Measurements from ENCODE around the gene AP1G1.
"Not testable (repeated sequence)": the region's sequence is repeated elsewhere in the genome, so short reads cannot be mapped to it uniquely, and the experiment has no call there.

The AP1G1 gene

DNA sequence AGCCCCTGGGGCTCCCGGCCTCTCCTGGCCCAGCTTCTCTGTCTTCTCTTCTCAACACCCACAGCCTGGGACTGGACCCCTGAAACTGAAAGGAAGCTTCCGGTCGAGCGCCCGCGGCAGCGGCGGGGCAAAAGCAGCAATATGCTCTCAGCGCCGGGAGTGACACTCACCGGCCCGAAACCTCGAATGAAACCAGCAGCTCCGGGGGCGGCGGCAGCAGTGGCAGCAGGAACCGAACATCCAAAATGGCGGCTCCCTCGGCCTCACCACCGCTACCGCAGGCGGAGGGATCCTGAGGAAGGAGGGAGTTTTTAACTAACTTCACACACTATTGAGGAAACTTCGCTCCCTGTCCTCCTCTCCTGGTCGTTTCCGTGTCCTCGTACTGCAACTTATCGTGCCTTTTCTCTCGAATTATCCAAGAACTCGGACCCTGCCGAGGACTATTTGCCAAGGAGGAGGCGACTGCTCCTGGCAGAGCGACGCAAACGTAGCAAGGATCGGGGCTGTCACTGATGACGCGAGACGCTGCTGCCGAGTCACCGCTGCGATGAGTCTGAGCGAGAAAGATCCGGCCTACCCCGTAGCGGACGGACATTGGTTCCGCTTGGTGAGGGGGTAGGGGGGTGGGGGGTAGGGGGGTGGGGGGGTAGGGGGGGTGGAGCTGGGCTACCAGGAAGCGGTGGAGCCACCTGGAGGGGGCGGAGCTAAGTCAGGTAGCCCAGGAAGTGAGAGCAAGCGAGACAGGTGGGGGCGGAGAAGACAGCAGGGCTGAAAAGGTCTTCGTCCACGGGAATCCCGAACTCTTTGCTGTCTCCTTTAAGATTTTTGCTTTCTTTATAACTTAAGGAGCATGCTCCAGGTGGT, at the start of gene AP1G1:
Gene AP1G1, minus strand, starts transcription at position 242 of the 867 bp plus-strand sequence. CDS start 19,355 bp downstream, outside the sequence.
- DNase-seq, result peak; percentile 64 to 82

DNA sequence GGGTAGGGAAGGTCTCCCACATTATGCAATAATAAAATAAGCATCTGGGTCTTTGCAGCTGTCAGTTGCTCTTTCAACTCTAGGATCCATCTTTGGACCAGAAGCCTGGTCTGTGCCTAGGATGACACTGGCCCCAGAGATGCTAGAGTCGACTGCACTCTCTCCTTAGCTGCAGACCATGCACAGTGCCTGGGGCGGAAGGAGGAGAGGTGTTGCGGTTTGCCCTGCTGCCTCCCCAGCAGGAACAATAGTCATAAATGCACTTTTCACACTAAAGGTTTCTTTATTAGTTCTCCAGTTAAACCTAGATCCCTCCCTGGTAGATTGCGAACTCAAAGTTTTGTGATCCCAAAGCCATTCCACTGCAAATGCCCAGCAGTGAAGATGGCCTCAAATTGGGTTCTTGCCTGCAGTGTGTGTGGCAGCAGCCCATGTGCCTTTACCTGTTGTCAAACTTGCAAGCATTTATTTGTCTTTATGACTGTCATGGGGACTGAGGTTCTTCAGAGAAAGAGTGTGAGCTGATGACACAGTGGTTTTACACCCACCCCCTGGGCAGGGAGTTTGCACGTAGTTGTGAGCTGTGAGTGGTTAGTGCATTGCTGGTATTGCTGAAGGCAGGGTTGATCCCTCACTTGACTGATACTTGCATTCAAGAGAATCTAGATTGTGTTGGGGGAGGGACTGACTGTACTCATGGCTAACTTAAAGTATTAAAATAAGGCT, 47.5 kb upstream of the AP1G1 start:
- no peak for DNase-seq

DNA sequence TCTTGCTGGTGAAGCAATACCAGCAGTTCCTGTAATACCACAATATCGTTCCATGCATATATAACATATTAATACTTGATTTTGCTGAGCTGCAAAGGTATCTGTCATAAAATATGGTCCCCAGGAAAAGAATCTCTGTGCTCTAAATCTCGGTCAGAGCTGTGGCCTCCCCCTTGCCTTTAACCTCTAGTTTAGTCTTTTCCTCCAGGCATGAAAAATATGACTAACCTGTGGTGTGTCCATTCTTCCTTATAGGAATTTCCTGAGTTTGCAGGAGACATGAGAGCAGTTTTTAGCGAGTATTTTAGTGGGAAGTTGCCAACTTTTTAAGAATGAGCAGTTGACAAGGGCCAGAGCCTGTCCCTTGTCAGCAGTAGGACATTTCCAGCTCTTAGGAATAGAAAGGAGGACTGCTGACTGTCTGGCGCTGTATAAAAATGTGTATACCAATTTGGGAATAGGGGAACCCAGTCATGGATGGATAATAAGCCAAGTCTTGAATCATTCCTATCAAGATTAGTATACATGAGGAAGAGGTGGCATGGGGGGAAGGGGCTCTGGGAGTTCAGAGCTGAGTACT, 45.8 kb upstream of the AP1G1 start:
- DNase-seq, result no peak

DNA sequence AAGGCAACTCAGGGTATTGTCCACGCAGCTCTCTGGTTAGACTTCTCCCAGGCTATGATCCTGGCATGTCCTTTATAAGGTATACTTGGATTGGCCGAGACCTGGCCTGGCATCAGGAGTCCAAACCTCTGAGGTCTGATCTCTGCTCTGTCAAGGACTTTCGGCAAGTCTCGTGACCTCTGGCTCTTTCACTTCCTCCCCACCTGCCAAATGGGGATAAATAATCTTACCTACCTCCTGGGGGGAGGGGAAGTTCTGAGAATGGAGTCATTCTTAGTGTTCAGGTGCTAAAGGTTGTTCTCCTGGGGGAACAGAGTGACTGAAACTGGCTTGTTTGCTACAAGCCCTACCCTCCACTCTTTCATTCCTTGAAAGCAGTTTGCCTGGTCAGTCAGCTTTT, 44.8 kb upstream of the AP1G1 start:
- no peak for DNase-seq

DNA sequence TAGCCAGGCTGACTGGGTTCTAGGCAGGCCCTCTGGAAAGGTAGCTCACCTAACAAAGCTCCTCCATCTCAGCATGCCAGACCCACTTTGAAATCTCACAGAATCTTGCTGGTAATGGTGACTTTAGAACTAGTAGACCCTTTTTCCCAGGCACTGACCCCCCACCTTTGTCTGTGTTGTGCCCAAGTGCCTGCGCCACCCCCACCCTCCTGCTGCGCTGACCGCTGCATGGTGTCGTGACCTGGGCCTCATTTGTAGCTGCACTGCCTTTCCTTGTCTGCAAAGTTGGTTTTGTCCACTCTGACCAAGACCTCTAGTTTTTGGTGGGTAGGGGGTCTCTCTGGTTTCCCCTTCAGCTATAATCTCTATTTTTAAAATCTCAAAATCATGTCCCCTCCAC, 43.9 kb upstream of the AP1G1 start:
- DNase-seq, result no peak

DNA sequence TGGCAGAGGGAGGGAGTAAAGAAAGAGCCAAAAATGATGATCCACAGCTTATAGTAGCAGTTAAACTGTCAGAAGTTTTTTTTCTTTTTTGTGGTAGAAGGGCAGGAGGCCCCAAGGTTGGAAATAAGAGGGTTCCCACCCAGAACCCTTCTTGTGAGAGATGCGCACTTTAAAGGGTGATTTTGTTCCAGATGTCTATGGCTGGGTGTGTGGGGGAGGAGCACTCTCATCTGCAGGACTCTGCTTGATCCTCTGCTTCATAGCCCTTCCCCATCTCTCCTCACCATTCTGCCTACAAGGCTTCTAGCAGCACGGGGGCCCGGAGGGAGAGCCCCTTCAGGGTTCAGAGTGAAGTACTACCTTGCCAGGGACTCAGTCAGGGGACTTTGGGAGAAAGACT, 43.5 kb upstream of the AP1G1 start:
- DNase-seq, result no peak

DNA sequence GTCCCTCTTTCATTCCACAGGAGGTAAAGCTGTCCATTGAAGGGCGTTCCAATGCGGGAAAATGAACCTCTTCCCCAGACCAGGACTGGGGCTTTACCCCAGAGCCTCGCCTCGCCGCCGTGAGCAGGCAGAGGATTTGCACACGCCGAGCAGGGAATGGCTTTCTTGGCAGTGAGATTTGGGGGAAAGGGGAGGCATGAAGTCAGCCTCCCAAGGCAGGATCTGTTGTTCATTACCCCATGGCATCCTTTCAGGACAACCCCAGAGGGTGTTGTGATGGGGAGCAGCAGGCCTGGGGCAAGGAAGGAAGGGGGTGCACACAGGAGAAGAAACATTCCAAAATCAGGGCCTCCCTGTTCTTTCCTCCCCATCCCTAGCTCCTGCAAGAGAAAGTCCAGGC, 43.1 kb upstream of the AP1G1 start:
- DNase-seq, result no peak

DNA sequence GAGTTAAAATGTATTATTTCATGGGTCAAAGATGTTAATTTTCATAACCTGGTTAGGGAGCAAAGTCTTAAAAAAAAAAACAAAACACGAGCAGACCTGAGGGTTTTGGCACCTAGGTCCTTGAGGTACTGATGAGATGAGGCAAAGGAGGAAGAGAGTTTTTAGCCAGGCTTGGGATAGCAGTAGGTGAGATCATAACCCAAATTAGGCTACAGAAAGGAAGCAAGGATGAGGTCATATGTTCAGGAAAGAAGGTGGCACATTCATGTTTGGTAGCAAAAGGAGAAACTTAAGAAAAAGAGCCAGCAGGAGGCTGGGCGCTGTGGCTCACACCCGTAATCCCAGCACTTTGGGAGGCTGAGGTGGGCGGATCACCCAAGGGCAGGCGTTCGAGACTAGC, 40.0 kb upstream of the AP1G1 start:
- DNase-seq, result no peak

DNA sequence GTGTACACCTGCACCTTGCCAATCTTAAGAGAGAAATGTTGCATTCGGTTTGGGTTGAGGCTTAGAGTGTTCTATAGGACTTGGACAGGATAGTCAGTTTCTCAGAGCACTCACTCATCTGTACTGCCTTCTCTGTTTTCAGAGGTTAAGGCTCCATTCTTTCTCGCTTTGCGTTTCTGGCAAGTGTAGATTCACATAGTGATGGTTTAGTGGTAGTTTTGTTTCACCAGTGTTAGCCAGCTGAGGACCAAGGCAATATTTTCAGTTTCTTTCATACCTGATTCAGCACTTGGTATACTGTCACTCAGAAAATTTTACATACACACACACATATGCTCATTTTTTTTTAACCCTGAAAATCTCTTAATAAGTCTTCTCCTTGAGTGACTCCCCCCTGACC, 38.5 kb upstream of the AP1G1 start:
- no peak for DNase-seq

DNA sequence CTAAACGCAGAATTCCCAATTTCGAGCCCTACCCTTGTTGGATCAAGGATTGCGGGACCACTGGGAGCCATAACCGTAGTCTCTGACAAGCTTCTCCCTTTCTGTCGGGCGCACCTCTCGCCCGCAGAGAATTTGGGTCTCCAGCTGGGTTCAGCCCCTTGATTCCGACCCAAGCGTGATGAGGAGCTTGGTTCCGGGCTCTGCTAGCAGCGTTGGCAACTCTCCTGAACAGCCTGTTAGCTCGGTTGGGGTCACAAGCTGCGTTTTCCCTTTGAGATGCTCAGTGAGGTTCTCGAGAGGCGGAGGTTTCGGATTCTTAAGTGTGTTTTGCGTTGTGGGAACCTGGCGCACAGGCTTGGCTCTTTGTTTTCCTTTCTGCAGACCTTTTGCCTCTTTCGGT, 37.8 kb upstream of the AP1G1 start:
- no peak for DNase-seq

DNA sequence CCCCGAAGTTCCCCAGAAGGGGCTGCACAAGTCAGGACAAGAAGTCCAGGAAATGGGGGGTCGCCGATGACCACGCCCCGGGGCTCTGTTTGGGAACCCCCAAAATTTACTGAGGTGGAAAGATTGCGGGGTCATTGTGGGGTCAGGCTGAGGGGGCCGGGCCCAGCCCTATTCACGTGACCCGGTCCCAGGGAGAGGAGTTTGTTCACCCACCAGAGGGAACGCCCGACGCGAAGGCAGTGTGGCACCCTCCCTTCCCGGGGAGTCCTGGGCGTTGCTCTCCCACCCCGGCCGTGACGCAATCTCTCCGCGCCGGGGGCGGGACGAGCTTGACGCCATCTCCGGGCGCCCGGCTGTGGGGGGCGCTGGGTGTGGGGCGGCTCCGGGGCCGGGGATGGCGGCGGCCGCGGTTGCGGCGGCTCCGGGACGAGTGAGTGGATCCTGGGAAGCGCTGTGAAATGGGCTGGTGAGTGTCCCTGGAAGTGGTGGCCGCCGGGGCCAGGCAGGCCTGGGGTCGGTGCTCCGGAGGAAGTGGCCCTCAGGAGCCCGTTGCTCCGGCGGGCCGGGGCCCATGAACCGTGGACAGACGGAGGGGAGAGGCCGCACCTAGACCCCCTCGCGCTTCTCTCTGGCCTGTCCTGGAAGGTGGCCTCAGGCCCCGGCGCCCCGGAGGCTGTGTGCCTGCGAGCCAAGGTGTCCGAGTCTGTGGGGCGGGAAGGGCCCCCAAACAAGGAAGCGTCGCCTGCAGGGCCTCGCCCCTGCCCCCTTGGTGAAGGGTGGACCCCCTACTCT, 37.2 kb upstream of the AP1G1 start, which contains the start of gene ATXN1L:
Gene ATXN1L, plus strand, starts transcription at position 338 of the 792 bp plus-strand sequence. CDS start 3,765 bp downstream, outside the sequence.
- peak; percentile 32 to 33 for DNase-seq

DNA sequence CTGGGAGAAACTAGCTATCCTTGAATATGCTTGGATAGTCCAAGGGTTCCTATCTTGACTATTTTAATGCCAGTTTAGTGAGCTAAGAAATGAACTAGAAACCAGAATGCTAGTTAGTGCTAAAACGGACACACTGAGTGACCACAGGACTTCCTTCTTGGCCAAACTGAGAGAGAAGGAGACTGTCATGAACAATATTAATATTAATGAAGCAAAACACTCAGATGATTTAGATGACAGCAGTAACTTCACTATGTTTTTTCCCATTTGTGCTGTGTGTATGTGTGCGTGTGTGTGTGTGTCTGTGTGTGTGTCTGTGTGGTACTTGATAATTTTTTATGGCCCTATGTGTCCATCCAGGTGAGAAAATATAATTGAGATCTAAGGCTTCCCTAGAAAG, 34.9 kb upstream of the AP1G1 start:
- DNase-seq, result no peak

DNA sequence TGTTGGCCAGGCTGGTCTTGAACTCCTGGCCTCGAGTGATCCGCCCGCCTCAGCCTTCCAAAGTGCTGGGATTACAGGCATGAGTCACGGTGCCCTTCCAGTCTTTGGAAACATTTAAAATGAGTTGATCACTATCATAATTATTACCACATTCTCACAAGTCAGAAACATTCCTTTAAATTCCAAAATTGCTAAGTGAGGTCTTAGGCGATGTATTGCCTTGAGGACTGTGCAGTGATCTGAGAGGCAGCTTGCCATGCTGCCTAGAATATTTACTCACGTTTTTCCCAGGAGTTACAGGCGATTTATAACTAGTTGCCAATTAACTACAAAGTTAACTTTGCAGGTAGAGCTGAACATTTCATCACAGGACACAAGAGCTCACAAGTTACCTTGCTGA, 31.4 kb upstream of the AP1G1 start:
- no peak for DNase-seq

DNA sequence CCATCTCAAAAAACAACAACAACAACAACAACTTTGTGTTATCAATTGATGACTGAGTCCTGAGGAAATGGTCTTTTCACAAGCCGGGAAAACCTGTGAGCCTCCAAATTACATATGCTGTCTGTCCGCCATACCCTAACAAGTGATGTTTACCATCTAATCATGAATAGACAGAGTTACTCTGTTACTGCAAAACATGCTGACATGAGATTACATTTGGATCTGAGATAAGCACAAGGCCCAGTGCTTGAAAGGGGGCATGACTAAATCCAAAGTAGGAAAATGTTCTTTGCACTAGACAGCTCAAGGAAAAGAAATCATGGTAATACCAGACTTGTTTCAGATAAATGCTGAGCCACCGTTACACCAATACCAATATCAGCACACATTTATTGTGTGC, 28.5 kb upstream of the AP1G1 start:
- DNase-seq, result no peak

DNA sequence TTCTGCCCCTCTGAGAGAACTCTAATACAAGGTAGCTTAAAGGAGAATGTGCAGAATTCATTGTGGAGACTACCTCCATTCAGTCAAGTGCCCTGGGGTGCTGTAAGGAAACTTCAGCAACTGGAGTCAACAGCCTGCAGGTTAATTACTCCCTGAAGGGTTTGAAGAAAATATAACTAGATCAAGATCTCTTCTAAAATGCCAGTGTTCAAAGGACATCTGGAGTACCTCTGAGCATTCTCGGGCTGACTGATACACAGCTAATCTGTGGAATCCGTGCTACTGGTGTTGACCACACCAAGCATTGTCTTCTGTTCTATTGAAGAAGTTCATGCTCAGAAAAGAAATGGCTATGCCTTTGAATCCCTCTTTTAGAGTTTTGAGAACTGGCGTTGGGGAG, 25.7 kb upstream of the AP1G1 start:
- no peak for DNase-seq

DNA sequence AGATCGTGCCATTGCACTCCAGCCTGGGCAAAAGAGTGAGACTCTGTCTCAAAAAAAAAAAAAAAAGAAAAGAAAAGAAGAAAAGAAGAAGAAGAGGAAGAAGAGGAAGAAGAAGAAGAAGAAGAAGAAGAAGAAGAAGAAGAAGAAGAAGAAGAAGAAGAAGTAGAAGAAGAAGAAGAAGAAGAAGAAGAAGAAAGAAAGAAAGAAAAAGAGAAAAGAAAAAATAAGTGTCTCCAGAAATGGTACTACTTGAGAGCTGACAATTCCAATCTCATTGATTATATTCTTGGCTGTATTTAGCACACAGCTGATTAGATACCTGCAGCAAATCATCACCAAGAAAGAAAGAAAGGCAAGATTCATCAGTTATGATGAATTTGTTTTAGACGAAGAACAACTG, 23.5 kb upstream of the AP1G1 start:
- not testable (repeated sequence) for DNase-seq

DNA sequence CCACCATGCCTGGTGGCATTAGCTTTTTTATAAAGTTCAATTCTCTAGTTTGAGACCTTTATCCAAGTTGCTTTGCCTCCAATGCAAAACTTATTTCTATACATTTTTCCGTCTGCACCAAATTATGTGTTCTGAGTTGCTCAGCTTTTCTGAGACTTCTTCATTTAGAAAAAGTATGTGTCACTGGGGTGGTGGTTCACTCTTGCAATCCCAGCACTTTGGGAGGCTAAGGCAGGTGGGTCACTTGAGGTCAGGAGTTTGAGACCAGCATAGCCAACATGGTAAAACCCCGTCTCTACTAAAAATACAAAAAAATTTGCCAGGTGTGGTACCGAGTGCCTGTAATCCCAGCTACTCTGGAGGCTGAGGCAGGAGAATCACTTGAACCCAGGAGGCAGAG, 23.1 kb upstream of the AP1G1 start:
- DNase-seq, result not testable (repeated sequence)

DNA sequence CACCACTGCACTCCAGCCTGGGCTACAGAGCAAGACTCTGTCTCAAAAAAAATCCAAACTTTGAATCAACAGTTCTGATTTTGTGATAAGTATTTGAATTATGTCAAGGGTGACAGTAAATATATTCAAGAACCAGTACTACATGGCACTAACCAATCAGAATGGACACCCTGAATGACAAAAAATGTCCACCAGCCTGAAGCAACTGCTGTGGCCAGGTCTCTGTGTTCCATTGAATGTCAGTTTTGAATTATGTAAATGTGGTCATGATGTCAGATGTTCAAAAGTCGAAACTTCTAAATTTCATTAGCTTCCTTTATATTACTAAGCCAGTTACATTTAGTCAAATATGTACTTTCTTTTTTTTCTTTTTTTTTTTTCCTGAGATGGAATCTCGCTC, 21.7 kb upstream of the AP1G1 start:
- DNase-seq, result no peak

DNA sequence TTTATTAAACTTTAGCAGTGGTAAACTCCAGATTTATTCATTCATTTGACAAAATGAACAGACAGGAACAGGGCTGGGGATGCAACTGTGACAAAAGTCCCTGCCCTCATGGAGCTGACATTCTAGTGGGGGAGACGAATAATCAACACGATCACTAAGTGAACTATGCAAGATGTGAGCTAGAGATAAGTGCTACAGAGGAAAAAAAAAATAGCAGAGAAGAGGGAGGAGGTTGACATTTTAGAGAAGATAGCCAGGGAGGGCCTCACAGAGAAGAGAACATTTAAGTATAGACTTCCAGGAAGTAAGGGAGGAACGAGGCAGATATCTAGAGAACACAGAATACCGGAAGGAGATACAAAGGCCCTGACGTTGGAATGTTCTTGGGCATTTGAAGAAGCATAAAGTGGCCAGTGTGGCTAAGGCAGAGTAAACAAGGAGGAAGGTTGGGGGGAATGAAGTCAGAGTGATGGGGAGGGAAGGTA, 17.9 kb upstream of the AP1G1 start:
- DNase-seq, result no peak

DNA sequence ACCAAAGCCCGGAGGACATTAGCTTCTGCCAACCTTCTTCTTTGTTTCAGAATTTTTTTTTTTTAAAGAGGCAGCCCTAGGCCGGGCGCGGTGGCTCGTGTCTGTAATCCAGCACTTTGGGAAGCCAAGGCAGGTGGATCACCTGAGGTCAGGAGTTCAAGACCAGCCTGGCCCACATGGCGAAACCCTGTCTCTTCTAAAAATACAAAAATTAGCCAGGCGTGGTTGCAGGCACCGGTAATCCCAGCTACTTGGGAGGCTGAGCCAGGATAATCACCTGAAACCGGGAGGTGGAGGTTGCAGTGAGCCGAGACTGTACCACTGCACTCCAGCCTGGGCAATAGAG, 8.5 kb upstream of the AP1G1 start:
- DNase-seq, result not testable (repeated sequence)

DNA sequence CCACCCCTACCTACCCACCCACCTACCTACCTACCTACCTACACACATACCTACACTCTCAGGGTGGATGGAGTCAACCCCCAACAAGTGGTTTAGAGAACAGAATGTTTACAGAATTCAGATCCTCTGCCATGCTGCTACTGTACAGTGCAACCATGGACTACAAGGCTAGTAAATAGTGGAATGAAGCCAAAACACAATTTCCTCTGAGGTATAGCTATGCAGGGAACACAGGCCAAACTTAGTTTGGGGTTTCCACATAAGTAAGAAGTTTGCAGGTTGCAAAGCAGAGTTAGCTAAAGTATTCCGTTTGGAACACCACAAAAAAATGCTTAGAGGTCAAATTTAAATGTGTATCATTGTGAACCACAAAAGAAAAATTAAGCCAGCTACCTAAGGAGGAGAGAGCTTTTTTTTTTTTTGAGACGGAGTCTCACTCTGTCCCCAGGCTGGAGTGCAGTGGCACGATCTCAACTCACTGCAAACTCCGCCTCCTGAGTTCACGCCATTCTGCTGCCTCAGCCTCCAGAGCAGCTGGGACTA, 2.7 kb upstream of the AP1G1 start:
- DNase-seq, result no peak

DNA sequence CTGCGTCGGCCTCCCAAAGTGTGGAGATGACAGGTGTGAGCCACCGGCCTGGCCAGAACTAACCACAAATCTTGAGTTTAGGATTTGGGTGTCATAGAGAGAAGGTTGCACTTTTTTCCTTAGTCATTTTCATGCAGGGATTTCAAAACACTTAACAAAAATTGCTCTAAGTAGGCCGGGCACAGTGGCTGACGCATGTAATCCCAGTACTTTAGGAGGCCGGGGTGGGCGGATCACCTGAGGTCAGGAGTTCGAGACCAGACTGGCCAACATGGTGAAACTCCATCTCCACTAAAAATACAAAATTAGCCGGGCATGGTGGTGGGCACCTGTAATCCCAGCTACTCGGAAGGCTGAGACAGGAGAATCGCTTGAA, 1.5 kb upstream of the AP1G1 start:
- DNase-seq, result not testable (repeated sequence)

All from NCI-H187 (cell line).